Measurements from ENCODE around the gene UPK3B.
"Not testable (repeated sequence)": the region's sequence is repeated elsewhere in the genome, so short reads cannot be mapped to it uniquely, and the experiment has no call there.

Gene UPK3B

DNA sequence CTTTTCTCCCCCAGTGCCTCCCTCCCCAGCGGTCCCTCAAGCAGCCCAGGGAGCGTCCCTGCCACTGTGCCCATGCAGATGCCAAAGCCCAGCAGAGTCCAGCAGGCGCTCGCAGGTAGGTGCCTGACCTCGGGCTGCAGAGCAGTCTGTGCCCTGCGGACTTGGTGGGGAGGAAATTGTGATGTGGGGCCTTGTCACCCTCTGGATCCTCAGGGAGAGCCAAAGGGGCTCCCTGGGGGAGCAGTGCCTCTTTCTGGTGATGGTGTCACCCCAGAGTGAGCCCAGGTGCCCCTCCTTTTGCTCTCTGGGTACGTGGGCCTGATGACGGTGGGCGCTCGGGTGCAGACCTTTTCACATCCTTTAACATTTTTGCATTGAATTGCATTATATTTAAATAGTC, 18.2 kb upstream of the UPK3B start:
- not testable (repeated sequence) for DNase-seq (ENCODE audit: low read depth)

DNA sequence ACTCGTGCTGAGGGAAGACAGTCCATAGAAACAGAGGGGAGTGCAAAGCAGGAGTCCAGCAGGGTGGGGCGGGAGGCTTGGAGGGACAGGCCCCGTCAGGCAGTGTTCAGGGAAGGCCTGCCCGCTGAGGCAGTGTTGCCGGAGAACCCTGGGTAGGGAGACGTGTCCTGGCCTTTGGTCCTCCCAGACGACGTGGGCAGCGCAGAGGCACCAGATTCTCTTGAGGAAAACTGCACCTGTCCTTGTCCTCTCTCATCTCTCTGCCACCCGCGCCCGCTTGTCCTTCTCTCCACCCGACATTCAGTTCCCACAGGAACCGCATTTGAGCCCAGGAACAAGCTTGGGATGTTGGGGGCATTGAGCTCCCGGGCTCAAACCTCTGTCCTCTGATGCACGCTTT, 14.6 kb upstream of the UPK3B start:
- not testable (repeated sequence) for DNase-seq (ENCODE audit: low read depth)

DNA sequence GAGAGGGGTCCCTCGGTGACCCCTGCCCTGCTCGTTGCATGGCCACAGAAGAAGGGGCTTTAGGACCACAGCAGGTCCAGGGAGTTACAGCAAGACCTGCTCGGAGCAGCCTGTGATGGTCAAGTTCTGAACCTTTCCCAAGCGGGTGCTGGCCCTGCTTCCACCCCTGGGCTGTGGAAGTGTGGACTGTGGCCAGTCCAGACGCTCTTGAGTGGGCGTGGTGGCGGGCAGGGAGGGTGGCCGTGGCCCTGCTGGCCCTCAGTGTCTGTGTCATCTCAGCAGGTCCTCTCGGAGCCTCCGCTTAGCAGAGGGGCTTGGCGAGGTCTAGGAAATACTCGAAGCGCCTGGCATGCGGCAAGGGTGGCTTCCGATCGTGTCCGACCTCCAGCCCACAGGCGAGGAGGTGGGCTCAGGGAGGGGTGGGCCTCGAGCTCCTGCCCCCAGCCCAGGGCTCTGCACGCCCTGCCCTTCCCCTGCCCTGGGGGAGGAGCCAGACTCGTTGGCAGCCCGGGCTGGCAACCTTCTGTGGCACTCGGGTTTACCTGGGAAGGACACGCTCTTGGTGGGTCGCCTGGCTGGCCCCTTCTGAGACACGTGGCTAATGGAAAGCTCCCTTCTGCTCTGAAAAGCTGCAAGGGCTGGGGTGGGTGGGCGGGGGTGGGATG, 12.3 kb upstream of the UPK3B start:
- DNase-seq (ENCODE audit: low read depth) = not testable (repeated sequence)

DNA sequence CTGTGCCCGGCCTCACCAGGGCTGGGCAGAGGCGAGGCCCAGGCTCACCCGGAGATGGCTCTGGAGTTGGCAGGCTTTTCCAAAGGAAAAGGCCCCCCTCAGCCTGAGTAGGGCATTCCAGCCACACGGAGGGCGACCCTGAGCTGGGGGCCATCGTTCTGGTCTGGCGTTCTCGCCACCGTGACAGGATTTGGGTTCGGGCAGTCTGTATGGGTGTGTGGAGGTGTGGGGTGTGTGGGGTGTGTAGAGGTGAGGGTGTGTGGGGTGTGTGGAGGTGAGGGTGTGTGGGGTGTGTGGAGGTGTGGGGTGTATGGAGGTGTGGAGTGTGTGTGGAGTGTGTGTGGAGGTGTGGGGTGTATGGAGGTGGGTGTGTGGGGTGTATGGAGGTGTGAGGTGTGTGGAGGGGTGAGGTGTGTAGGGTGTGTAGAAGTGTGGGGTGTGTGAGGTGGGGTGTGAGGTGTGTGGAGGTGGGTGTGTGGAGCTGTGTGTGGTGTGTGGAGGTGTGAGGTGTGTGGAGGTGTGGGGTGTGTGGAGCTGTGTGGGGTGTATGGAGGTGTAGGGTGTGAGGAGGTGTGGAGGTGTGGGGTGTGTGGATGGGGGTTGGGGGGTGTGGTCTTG, 11.7 kb upstream of the UPK3B start:
- not testable (repeated sequence) for DNase-seq (ENCODE audit: low read depth)

- DNase-seq (ENCODE audit: low read depth) = not testable (repeated sequence)
These were observed 11.0 kb upstream of the UPK3B start for GRCh38 chr7:76499201-76499923.

GRCh38 chr7:76499924-76500241, 10.5 kb upstream of the UPK3B start:
- not testable (repeated sequence) for DNase-seq (ENCODE audit: low read depth)

DNA sequence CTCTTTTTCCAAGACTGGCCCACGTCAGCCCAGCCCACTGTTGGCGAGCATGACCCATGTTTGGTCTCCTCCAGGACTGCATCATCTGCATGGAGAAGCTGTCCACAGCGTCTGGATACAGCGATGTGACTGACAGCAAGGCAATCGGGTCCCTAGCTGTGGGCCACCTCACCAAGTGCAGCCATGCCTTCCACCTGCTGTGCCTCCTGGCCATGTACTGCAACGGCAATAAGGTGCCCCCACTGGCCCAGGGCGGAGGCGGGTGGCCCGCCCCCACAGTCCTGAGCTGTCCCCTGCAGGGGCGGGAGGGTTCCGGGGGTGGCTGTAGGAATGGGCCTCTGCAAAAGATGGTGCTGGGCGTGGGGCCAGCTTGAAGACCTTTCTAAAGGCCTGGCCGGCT, 8.1 kb upstream of the UPK3B start:
- not testable (repeated sequence) for DNase-seq (ENCODE audit: low read depth)

- DNase-seq (ENCODE audit: low read depth) = not testable (repeated sequence)
These were observed 7.5 kb upstream of the UPK3B start for GRCh38 chr7:76502836-76503235.

DNA sequence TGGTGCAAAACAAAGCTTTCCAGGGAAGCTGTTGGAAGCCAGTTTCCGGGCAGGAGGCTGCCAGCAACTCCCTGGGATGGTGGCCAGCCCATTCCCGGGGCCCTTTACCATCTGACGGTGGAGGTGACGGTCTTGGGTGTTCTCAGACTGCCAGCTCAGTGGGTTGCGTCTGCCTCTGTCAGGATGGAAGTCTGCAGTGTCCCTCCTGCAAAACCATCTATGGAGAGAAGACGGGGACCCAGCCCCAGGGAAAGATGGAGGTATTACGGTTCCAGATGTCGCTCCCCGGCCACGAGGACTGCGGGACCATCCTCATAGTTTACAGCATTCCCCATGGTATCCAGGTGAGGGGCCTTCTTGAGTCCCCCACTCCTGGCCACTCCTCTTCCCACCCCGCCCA, 7.1 kb upstream of the UPK3B start:
- DNase-seq (ENCODE audit: low read depth) = not testable (repeated sequence)

DNA sequence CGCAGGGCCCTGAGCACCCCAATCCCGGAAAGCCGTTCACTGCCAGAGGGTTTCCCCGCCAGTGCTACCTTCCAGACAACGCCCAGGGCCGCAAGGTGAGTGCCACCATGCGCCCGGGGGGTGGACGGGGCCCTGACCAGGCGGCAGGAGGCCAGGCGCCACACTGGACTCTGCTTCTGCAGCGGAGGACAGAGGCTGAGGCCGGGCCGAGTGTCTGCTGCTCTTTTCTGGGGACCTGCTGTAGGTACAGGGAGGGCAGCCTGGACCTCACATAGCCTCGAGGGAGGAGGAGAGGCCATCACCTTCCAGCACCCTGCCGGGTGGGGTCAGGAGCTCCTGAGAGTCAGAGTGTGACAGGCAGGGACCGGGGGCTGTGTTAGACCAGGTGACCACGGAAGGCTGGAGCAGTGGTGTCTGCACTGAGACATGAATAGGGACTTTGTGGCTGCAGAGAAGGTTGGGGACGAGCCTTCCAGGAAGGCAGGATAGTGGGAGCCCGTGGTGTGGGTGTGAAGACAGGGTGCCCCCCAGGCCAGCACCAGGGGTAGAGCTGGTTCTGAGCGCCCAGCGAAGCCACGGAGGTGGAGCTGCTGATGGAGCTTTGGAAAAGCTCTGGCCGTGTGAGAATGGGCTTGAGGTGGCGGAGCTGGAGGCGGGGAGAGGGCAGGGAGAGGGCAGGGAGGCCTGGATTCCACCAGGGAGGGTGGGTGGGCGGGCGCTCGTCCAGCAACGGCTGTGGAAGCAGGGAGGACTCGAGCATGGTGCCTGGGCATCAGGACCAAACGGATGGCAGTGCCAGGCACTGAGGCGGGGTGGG, 5.8 kb upstream of the UPK3B start:
- DNase-seq (ENCODE audit: low read depth) = not testable (repeated sequence)

- DNase-seq (ENCODE audit: low read depth) = no peak
These were observed 4.9 kb upstream of the UPK3B start for GRCh38 chr7:76505168-76506080.

DNA sequence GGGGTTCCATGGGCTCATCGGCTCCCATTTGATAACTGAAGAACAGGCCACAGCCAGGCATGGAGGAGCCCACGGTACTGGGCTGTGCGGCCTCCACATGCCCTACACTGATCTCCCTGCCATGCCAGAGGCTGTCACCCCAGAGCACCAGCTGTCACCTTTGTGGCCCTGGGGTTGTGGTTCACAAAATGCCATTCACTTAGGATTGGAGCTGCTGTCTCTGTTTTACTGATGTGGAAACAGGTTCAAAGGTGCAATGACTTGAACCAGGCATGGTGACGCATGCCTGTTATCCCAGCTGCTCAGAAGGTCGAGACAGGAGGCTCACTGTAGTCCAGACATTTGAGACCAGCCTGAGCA, 4.3 kb upstream of the UPK3B start:
- DNase-seq (ENCODE audit: low read depth) = no peak

- not testable (repeated sequence) for DNase-seq (ENCODE audit: low read depth)
These were observed 3.7 kb upstream of the UPK3B start for GRCh38 chr7:76506643-76507042.

DNA sequence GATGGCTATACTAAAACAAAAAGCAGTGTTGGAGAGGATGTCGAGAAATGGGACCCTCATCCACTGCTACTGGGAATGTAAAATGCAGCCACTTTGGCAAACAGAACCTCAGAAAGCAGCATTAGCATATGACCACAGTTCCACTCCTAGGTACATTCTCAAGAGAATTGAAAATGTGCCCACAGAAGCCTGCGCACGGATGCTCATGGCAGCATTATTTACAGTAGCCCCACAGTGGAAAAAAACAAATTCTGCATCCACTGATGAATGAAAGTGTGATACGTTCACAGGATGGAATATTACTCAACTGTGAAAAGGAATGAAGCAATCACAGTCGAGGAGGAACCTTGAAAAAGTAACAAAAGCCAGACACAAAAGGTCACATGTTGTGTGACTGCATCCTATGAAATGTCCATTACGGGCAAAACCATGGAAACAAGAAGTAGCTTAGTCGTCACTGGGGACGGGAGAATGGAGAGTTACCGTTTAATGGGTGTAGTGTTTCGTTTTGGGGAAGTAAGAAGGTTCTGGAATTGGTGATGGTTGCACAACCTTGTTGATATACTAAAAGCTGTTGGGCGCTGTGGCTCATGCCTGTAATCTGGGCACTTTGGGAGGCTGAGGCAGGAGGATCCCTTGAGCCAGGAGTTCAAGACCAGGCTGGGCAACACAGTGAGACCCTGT, 2.5 kb upstream of the UPK3B start:
- DNase-seq (ENCODE audit: low read depth) = no peak

- DNase-seq (ENCODE audit: low read depth) = not testable (repeated sequence)
These were observed 1.0 kb downstream of the UPK3B start for GRCh38 chr7:76511200-76511910.

- not testable (repeated sequence) for DNase-seq (ENCODE audit: low read depth)
These were observed 1.8 kb downstream of the UPK3B start for GRCh38 chr7:76511911-76512885.

- no peak for DNase-seq (ENCODE audit: low read depth)
These were observed 2.8 kb downstream of the UPK3B start for GRCh38 chr7:76512941-76513816.
